ENCODE data around the gene FAM83G. TPM values are rescaled to one million over a fixed set of nuclear protein-coding genes. Genes with fewer than 3 reads are reported as not detected.
A peak's percentile ranks its signal among the peaks of the same experiment; 100 is the strongest.

Gene FAM83G
- total and polyA plus RNA-seq, 8 donors = 2.9 to 12.1 (median 3.6) TPM

DNA sequence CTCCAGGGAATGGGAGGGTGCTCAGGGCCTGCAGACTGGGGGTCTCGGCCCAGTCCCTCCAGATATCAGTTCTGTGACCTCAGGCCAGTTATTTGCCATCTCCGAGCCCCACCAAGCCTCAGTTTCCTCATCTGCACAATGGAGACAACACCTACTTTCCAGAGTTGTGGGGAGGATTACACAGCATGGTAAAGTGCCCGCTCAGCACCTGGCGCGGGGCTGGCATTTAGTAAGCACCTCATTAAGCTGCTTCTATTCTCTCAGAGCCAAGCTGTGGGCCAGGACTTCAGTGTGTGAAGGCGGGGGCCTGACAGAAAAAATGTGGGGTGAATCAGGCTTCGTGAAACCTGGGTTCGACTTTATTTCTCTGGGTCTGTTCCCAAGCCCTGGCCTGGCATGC lies 5.2 kb downstream of the FAM83G start:
- Histone ChIP-seq H3K27me3 (peaks cover 0 to 20% of the 10 kb centered on the region in 2 donors), H3K27ac (no peak overlapping the region), H3K9me3 (peaks cover 0 to 14% of the 10 kb centered on the region in 2 donors), H3K4me1 (peaks cover 3 to 24% of the 10 kb centered on the region in 2 donors), H3K4me3 (no peak overlapping the region), H3K36me3 (peaks cover 0 to 20% of the 10 kb centered on the region in 2 donors)
- TF ChIP-seq, protein P1, sequence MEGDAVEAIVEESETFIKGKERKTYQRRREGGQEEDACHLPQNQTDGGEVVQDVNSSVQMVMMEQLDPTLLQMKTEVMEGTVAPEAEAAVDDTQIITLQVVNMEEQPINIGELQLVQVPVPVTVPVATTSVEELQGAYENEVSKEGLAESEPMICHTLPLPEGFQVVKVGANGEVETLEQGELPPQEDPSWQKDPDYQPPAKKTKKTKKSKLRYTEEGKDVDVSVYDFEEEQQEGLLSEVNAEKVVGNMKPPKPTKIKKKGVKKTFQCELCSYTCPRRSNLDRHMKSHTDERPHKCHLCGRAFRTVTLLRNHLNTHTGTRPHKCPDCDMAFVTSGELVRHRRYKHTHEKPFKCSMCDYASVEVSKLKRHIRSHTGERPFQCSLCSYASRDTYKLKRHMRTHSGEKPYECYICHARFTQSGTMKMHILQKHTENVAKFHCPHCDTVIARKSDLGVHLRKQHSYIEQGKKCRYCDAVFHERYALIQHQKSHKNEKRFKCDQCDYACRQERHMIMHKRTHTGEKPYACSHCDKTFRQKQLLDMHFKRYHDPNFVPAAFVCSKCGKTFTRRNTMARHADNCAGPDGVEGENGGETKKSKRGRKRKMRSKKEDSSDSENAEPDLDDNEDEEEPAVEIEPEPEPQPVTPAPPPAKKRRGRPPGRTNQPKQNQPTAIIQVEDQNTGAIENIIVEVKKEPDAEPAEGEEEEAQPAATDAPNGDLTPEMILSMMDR (IDR thresholded peaks at IDR 0.05) = no peak
- intact Hi-C loops (cut with DNase I) = no loop called here
- ATAC-seq (no peak), DNase-seq (no peak)

DNA sequence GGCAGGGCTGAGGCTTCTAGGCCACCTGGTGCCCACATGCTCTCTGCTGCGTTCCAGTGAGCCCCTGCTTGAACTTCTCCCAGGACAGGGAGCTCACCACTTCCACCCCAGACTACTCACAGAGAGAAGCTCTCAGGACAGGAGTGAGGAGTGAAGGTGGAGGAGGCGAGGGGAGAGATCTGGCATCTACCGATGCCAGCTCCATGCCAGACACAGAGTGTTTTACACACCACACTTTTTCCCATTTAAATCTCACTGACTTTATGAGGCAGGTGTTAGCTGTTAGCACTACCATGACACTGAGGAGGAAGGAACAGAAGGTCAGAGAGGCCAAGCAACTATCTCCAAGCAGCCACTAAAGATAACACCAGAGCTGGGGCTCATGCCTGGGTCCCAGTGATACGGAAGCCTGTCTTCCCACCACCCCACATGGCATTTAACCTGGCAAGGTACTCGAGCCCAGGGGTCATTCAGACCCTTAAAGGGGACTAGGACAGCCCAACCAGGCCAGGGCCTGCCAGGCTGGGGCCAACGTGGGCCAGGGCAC lies 6.8 kb downstream of the FAM83G start:
- Histone ChIP-seq H3K27ac (no peak overlapping the region), H3K27me3 (peaks cover 0 to 4% of the 10 kb centered on the region in 2 donors), H3K4me1 (peaks cover 0 to 15% of the 10 kb centered on the region in 2 donors), H3K4me3 (no peak overlapping the region), H3K36me3 (peaks cover 0 to 20% of the 10 kb centered on the region in 2 donors), H3K9me3 (peaks cover 0 to 14% of the 10 kb centered on the region in 2 donors)
- DNase-seq (peak in 1 of 4 donors; percentile 47), ATAC-seq (no peak)
- TF ChIP-seq, protein P1 (IDR thresholded peaks at IDR 0.05) = no peak
- intact Hi-C loops (cut with DNase I) = no loop called here

DNA sequence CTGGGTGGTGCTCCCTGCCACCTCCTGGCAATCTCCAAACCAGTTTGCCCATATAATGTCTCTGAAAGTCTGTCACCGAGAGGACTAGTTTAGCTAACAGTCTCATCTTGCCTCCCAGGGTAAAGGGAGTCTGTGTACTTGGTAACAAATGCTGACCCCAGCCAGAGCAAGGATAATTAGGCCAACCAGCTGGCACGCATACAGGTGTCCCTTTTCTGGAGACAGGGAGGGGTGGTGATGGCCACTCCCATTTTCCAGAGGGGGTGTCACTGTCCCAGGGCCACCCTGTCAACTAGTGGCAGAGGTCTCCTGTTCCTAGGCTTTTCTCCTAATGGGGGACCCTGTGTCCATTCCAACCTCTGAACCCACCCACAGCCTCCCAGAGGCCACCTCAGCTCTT lies 8.1 kb downstream of the FAM83G start:
- TF ChIP-seq, protein P1 (IDR thresholded peaks at IDR 0.05) = no peak
- no peak for ATAC-seq
- no peak overlapping the region for H3K27ac ChIP-seq
- peaks cover 0 to 12% of the 10 kb centered on the region in 2 donors for H3K4me1 ChIP-seq
- no peaks in the 10 kb centered on the region for H3K27me3 ChIP-seq
- H3K9me3 ChIP-seq = peaks cover 0 to 14% of the 10 kb centered on the region in 2 donors
- peaks cover 0 to 22% of the 10 kb centered on the region in 2 donors for H3K36me3 ChIP-seq
- DNase-seq = no peak
- no peak overlapping the region for H3K4me3 ChIP-seq
- intact Hi-C loops (cut with DNase I) = no loop called here

DNA sequence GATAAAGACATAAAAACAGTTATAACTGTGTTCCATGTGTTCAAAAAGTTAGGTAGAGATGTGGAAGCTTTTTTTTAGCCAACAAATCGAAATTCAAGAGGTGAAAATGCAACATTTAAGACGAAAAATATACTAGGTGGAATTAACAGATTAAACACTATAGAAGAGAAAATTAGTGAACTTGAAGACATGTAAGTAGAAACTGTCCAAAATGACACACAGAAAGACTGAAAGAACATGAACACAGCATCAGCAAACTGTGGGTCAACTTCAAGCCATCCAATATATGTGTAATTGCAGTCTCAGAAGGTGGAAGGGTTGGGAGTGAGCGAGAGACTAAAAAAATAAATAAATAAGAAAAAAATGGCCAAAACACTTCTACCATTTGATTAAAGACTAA lies 9.3 kb downstream of the FAM83G start:
- H3K4me3 ChIP-seq = no peak overlapping the region
- intact Hi-C loops (cut with DNase I) = no loop called here
- H3K4me1 ChIP-seq = peaks cover 0 to 12% of the 10 kb centered on the region in 2 donors
- DNase-seq (no peak), ATAC-seq (no peak)
- H3K9me3 ChIP-seq = peaks cover 0 to 14% of the 10 kb centered on the region in 2 donors
- H3K36me3 ChIP-seq = peaks cover 0 to 19% of the 10 kb centered on the region in 2 donors
- no peak overlapping the region for H3K27ac ChIP-seq
- H3K27me3 ChIP-seq = no peaks in the 10 kb centered on the region
- TF ChIP-seq, protein P1 (IDR thresholded peaks at IDR 0.05) = no peak

DNA sequence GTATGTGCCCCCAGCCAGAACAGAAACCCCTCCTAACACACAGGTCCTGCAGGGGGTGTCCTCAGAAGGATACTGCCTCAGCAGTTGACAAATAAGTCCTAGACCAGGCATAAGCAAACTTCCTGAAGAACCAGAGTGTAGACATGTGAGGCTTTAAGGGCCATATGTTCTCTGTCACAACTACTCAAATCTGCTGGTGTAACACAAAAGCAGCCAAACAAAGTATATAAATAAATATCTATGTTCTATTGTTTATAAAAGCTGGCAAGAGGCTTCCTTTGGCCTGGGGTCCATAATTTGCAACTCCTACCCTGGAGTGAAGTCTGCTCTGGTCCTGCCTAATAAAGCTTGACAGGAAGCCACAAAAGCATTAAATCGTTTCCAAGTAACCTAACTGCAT lies 9.9 kb downstream of the FAM83G start:
- intact Hi-C loops (cut with DNase I) = no loop called here
- Histone ChIP-seq H3K27ac (no peak overlapping the region), H3K4me3 (no peak overlapping the region), H3K4me1 (peaks cover 0 to 12% of the 10 kb centered on the region in 2 donors), H3K27me3 (no peaks in the 10 kb centered on the region), H3K9me3 (peaks cover 0 to 14% of the 10 kb centered on the region in 2 donors), H3K36me3 (peaks cover 0 to 14% of the 10 kb centered on the region in 2 donors)
- ATAC-seq = no peak
- peak in 2 of 4 donors; percentile 51 to 69 for DNase-seq
- TF ChIP-seq, protein P1 (IDR thresholded peaks at IDR 0.05) = no peak

Measured in left lung (tissue), 10 donors.